GM12878 (cell line): ENCODE measurements around the gene DCUN1D4.

Experiments used
- EZH2 ChIP-seq: IDR thresholded peaks from 2 replicates; pipeline ENCODE4 v1.6.1; 2012; ENCODE audit warnings: low read depth, mild to moderate bottlenecking, control low read depth, inconsistent platforms, low read length, borderline replicate concordance; ENCODE audit not compliant: control insufficient read depth
- POLR2AphosphoS5 ChIP-seq: IDR thresholded peaks from 2 replicates; pipeline ENCODE4 v1.6.1; 2011; ENCODE audit warnings: mild to moderate bottlenecking, low read length, inconsistent platforms
- SP1 ChIP-seq: IDR thresholded peaks from one replicate; pipeline ENCODE4 v1.6.1; 2011; ENCODE audit warnings: low read depth, low read length
- TAF1 ChIP-seq: IDR thresholded peaks from 2 replicates; pipeline ENCODE4 v1.6.1; 2011; ENCODE audit warnings: mild to moderate bottlenecking, low read depth, low read length, borderline replicate concordance
- TCF12 ChIP-seq: IDR thresholded peaks from 2 replicates; pipeline ENCODE4 v1.6.1; 2011; ENCODE audit warnings: low read depth, mild to moderate bottlenecking, low read length
- TCF3 ChIP-seq: IDR thresholded peaks from 2 replicates; pipeline ENCODE4 v1.6.1; 2012; ENCODE audit warnings: low read depth, mild to moderate bottlenecking, low read length, borderline replicate concordance; ENCODE audit not compliant: insufficient read depth
- TF ChIP-seq, protein P1 (sequence below), 3 experiments: IDR thresholded peaks in 2 of 3; conservative IDR thresholded peaks in 1 of 3; 2 replicates each; pipeline ENCODE4 v1.5.1; 2011; ENCODE audit warnings: low read depth in 3 of 3, low read length in 3 of 3, mild to moderate bottlenecking in 3 of 3, control low read depth in 2 of 3, moderate library complexity in 2 of 3, inconsistent platforms in 1 of 3, mixed read lengths in 1 of 3; ENCODE audit not compliant: control insufficient read depth in 2 of 3, insufficient read depth in 1 of 3; ENCODE audit errors: extremely low read depth in 1 of 3

DNA sequence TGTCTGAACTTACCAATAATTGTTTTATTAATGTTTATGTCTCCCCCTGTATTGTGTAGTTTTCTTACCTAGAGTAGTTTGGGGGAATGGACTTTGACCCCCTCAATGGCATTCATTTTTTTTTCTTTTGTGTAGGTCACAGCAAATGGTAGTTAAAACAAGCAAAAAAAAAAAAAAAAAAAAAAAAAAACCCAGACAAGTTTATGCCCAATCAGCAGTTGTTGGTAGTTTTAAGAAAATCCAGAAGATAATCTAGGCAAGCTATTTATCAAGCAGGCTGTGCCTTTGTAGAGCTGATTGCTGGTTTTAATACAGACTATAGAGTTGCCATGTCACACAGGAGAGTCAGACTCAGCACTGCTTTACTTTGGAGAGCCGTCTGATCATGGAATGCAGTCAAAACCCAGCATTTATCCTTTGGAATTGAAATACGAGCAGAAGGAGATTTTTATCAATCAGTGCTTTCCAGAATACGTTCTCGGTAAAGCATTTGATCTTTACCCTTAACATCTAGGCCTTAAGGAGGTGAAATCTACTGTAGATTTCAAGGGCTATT lies 16.6 kb downstream of the DCUN1D4 start:
- no peak for TF ChIP-seq POLR2AphosphoS5
- no peak for TF ChIP-seq TAF1
- TF ChIP-seq EZH2, result no peak
- TF ChIP-seq, protein P1, sequence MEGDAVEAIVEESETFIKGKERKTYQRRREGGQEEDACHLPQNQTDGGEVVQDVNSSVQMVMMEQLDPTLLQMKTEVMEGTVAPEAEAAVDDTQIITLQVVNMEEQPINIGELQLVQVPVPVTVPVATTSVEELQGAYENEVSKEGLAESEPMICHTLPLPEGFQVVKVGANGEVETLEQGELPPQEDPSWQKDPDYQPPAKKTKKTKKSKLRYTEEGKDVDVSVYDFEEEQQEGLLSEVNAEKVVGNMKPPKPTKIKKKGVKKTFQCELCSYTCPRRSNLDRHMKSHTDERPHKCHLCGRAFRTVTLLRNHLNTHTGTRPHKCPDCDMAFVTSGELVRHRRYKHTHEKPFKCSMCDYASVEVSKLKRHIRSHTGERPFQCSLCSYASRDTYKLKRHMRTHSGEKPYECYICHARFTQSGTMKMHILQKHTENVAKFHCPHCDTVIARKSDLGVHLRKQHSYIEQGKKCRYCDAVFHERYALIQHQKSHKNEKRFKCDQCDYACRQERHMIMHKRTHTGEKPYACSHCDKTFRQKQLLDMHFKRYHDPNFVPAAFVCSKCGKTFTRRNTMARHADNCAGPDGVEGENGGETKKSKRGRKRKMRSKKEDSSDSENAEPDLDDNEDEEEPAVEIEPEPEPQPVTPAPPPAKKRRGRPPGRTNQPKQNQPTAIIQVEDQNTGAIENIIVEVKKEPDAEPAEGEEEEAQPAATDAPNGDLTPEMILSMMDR (IDR thresholded peaks at IDR 0.05 in 2 of 3, conservative IDR thresholded peaks at IDR 0.05 in 1 of 3; ENCODE audit: control insufficient read depth in 2 of 3, extremely low read depth in 1 of 3, insufficient read depth in 1 of 3, low read depth in 3 of 3, low read length in 3 of 3), result no peak
- no peak for TF ChIP-seq SP1
- TF ChIP-seq TCF3, result no peak
- TF ChIP-seq TCF12, result no peak
